ENCODE data around the gene USP31.

DNA sequence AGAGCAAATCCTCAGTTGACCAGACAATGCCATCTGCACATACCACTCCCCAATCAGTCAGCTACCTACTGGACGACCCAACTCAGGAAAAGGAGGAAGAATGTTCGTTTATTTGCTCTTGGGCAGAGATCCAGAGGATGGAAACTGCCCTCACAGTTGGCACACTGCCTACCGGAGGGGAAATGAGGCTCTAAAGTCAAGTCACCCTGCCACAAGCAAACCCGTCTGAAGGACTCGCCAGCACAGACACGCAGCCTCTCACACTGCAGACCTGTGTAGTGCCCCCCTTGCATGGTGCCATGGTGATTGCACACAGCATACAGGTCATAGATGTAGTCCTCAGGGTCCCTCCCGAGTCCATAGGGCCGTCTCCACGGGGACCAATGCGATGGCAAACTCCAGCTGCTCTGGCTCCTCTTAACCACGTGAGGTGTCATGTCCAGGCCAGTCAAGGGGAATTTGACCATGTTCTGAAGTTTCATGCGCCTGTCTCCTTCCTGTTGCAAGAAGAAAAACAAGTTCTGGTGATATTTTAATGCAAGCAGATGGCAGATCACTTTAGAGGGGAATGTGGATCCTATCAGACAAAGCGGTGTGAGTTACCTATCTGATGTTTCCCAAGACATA, 69.5 kb downstream of the USP31 start:
- TF ChIP-seq, protein P1, sequence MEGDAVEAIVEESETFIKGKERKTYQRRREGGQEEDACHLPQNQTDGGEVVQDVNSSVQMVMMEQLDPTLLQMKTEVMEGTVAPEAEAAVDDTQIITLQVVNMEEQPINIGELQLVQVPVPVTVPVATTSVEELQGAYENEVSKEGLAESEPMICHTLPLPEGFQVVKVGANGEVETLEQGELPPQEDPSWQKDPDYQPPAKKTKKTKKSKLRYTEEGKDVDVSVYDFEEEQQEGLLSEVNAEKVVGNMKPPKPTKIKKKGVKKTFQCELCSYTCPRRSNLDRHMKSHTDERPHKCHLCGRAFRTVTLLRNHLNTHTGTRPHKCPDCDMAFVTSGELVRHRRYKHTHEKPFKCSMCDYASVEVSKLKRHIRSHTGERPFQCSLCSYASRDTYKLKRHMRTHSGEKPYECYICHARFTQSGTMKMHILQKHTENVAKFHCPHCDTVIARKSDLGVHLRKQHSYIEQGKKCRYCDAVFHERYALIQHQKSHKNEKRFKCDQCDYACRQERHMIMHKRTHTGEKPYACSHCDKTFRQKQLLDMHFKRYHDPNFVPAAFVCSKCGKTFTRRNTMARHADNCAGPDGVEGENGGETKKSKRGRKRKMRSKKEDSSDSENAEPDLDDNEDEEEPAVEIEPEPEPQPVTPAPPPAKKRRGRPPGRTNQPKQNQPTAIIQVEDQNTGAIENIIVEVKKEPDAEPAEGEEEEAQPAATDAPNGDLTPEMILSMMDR (IDR thresholded peaks at IDR 0.05) = no peak
- TF ChIP-seq POLR2A (IDR thresholded peaks at IDR 0.05) = no peak
